Heart left ventricle (tissue), 16 donors: ENCODE results near the gene STUM. TPM values are rescaled to one million over a fixed set of nuclear protein-coding genes. Genes with fewer than 3 reads are reported as not detected.
"Not testable (repeated sequence)": the region's sequence is repeated elsewhere in the genome, so short reads cannot be mapped to it uniquely, and the experiment has no call there.

ENCODE experiments used
- ATAC-seq, 4 donors: fragments of 200-7000 bp; cut with Tn5 transposase; one replicate each; pipeline ENCODE4 v1.9.1; 2020 to 2022; ENCODE audit warnings: moderate library complexity in 4 of 4, mild to moderate bottlenecking in 3 of 4, moderate number of reproducible peaks in 1 of 4
- DNase-seq, 5 donors: peaks; one replicate each; pipeline ENCODE4 v3.0.0-alpha.2; 2020
- H3K27ac ChIP-seq, 12 donors: fragments of 200-600 bp; sonication (generic) in 4 of 12; one replicate each; pipeline versions ENCODE4 v1.5.0 to v1.8.0; 2016 to 2022; ENCODE audit warnings: mild to moderate bottlenecking in 2 of 12
- H3K27me3 ChIP-seq, 9 donors: fragments of 200-600 bp; sonication (generic) in 2 of 9; one replicate each; pipeline versions ENCODE4 v1.5.1 to v1.8.0; 2016 to 2022; ENCODE audit warnings: mild to moderate bottlenecking in 3 of 9
- H3K36me3 ChIP-seq, 9 donors: fragments of 200-600 bp; sonication (generic) in 2 of 9; one replicate each; pipeline versions ENCODE4 v1.5.0 to v1.8.0; 2018 to 2022; ENCODE audit warnings: mild to moderate bottlenecking in 2 of 9
- H3K4me1 ChIP-seq, 12 donors: fragments of 200-600 bp; sonication (generic) in 4 of 12; one replicate each; pipeline versions ENCODE4 v1.5.0 to v1.8.0; 2016 to 2022; ENCODE audit warnings: mild to moderate bottlenecking in 3 of 12
- H3K4me3 ChIP-seq, 12 donors: fragments of 200-600 bp; sonication (generic) in 4 of 12; one replicate each; pipeline versions ENCODE4 v1.5.0 to v1.8.0; 2017 to 2022; ENCODE audit warnings: mild to moderate bottlenecking in 9 of 12, moderate library complexity in 4 of 12
- H3K9me3 ChIP-seq, 12 donors: fragments of 200-600 bp; sonication (generic) in 4 of 12; one replicate each; pipeline versions ENCODE4 v1.5.0 to v1.8.0; 2016 to 2022; ENCODE audit warnings: mild to moderate bottlenecking in 1 of 12
- POLR2A ChIP-seq, 2 donors: fragments of 450-650 bp; IDR thresholded peaks; one replicate each; pipeline ENCODE4 v1.6.1; 2017; ENCODE audit warnings: antibody characterized with exemption in 2 of 2, mild to moderate bottlenecking in 2 of 2, moderate library complexity in 2 of 2
- WGBS, 4 donors: extraction: QIAGEN DNeasy Blood & Tissue Kit in 2 of 4; methylation state at CpG; one replicate each; pipeline versions ENCODE4 v1.1.5 to v1.1.7; 2013 to 2018; 5-methylcytosine and 5-hydroxymethylcytosine counted together
- intact Hi-C, 10 donors: fragments of 100-400 bp; cut with DNase I; formaldehyde crosslinking; loops; one replicate each; pipeline versions ENCODE4 v1.11.1 to v1.14.2; 2022
- polyA plus RNA-seq, 2 donors: library from polyadenylated mRNA; stranded (reverse); fragments of 200-250 nt; gene quantifications; one replicate each; pipeline ENCODE4 v1.2.3, GENCODE V29; 2013
- total RNA-seq, 9 donors: library from RNA; depleted of rRNA in 2 of 9; stranded (reverse); fragments of >200 nt in 2 of 9; fragmentation: NEBNext Ultra II Directional in 3 of 9; extraction: Animal tissue kit (Norgen Biotek cat#: 25700) in 3 of 9; gene quantifications; one replicate each; pipeline versions ENCODE4 v1.1.0 to v1.2.4, GENCODE V29; 2016 to 2023
- TF ChIP-seq, protein P1 (sequence below), 12 donors: fragments of 200-600 bp; sonication (generic) in 4 of 12; IDR thresholded peaks; one replicate each; pipeline versions ENCODE4 v1.5.0 to v1.8.0; 2018 to 2022; ENCODE audit warnings: antibody characterized with exemption in 12 of 12, mild to moderate bottlenecking in 5 of 12
- donor health status: ischemic (EF 13 %, LVEDD 7.1; RV severe dilation, severe dysfunction).
- donor health status: healthy with polysubstance abuse.
- donor health status: DM: no; HTN: yes; CAD: no.
- donor health status: DM: no; HTN: no; CAD: no.
- donor health status: ischemic (EF 25% LVEDD 6.9; RV normal size, moderate dysfunction).
- donor health status: ischemic (EF 25% LVEDD 5.7; RV mildly dilated, moderate dysfunction).
- donor health status: healthy.
- donor health status: DM: yes; HTN: yes; CAD: no.
- donor health status: ischemic (EF 35%, LVEDD 5.7; RV mildly dilated, moderate dysfunction).
- donor health status: nonischemic (EF 11% LVEDD 7.7; RV severe dilation, severe dysfunction).
- donor health status: DM: yes; HTN: yes; CAD: no.
- donor health status: PGD.
- donor health status: ischemic (EF 29% LVEDD 5.4; RV normal size, mild dysfunction).
- donor health status: nonischemic (EF 23%, LVEDD 6.1; RV moderate dilation, normal function).

The STUM gene
- total and polyA plus RNA-seq, 11 donors = 0.39 to 1.7 (median 0.97) TPM

- intact Hi-C loops = loop anchor here in 7 of 10 donors (5.0 to 10.0 kb wide), 7 partner anchors 39 to 806 kb away; partner anchors contain the start of gene ITPKB (in 3 of the 7)
- Histone ChIP-seq H3K9me3 (no peaks in the 10 kb centered on the region), H3K4me3 (no peak overlapping the region), H3K4me1 (peaks cover 0 to 50% (median 23%) of the 10 kb centered on the region in 12 donors), H3K27me3 (no peaks in the 10 kb centered on the region), H3K36me3 (peaks cover 0 to 82% (median 46%) of the 10 kb centered on the region in 9 donors), H3K27ac (peak overlapping the region in 9 of 12 donors; percentile 23 to 81 (median 56))
- WGBS, 4 donors = 78 to 86% (median 83%) methylated on average over 14 to 16 of the region's 16 CpGs
- peak in 1 of 5 donors; percentile 33 for DNase-seq
- TF ChIP-seq, protein P1, sequence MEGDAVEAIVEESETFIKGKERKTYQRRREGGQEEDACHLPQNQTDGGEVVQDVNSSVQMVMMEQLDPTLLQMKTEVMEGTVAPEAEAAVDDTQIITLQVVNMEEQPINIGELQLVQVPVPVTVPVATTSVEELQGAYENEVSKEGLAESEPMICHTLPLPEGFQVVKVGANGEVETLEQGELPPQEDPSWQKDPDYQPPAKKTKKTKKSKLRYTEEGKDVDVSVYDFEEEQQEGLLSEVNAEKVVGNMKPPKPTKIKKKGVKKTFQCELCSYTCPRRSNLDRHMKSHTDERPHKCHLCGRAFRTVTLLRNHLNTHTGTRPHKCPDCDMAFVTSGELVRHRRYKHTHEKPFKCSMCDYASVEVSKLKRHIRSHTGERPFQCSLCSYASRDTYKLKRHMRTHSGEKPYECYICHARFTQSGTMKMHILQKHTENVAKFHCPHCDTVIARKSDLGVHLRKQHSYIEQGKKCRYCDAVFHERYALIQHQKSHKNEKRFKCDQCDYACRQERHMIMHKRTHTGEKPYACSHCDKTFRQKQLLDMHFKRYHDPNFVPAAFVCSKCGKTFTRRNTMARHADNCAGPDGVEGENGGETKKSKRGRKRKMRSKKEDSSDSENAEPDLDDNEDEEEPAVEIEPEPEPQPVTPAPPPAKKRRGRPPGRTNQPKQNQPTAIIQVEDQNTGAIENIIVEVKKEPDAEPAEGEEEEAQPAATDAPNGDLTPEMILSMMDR (IDR thresholded peaks at IDR 0.05) = no peak
- TF ChIP-seq POLR2A (IDR thresholded peaks at IDR 0.05) = no peak
- ATAC-seq = peak in 1 of 4 donors; percentile 10
These were observed 90.0 kb downstream of the STUM start for GRCh38 chr1:226638608-226639007.

DNA sequence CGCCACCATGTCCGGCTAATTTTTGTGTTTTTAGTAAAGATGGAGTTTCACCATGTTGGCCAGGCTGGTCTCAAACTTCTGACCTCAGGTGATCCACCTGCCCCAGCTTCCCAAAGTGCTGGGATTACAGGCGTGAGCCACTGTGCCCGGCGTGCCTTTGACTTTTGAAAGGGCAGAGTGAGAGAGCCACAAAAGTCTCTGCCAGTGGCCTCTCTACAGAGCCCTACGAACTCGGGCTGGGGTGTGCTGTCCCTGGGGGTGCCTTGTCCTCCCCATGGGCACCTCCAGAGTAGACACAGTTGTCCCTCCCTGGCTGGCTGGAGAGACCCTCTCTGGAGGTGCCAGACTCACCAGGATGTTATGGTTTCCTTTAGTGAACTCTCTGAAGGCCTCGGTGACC is 90.6 kb downstream of the STUM start:
- ATAC-seq, H3K27me3 ChIP-seq, H3K9me3 ChIP-seq, H3K4me3 ChIP-seq: not testable (repeated sequence)
- DNase-seq = peak in 1 of 5 donors; percentile 39
- intact Hi-C loops = loop anchor here in 7 of 10 donors (5.0 to 10.0 kb wide), 7 partner anchors 38 to 806 kb away; partner anchors contain the start of gene ITPKB (in 3 of the 7)
- peak overlapping the region in 1 of 12 donors; percentile 81 for H3K27ac ChIP-seq
- WGBS, 4 donors = 90 to 97% (median 94%) methylated on average over 7 to 8 of the region's 8 CpGs
- H3K36me3 ChIP-seq = peaks cover 0 to 82% (median 46%) of the 10 kb centered on the region in 9 donors
- peaks cover 0 to 50% (median 19%) of the 10 kb centered on the region in 12 donors for H3K4me1 ChIP-seq

GRCh38 chr1:226639631-226640061 is 91.1 kb downstream of the STUM start:
- peaks cover 0 to 50% (median 19%) of the 10 kb centered on the region in 12 donors for H3K4me1 ChIP-seq
- TF ChIP-seq, protein P1 (IDR thresholded peaks at IDR 0.05) = no peak
- intact Hi-C loops = loop anchor here in 8 of 10 donors (5.0 to 10.0 kb wide), 8 partner anchors 38 to 805 kb away; partner anchors contain the start of gene ITPKB (in 4 of the 8)
- 92 to 94% (median 92%) methylated on average over 18 of the region's 18 CpGs for WGBS, 4 donors
- ATAC-seq (no peak), DNase-seq (peak in 2 of 5 donors; percentile 20 to 49)
- H3K4me3 ChIP-seq = no peak overlapping the region
- peak overlapping the region in 1 of 12 donors; percentile 81 for H3K27ac ChIP-seq
- peaks cover 0 to 78% (median 43%) of the 10 kb centered on the region in 9 donors for H3K36me3 ChIP-seq
- no peaks in the 10 kb centered on the region for H3K27me3 ChIP-seq
- H3K9me3 ChIP-seq = no peaks in the 10 kb centered on the region

DNA sequence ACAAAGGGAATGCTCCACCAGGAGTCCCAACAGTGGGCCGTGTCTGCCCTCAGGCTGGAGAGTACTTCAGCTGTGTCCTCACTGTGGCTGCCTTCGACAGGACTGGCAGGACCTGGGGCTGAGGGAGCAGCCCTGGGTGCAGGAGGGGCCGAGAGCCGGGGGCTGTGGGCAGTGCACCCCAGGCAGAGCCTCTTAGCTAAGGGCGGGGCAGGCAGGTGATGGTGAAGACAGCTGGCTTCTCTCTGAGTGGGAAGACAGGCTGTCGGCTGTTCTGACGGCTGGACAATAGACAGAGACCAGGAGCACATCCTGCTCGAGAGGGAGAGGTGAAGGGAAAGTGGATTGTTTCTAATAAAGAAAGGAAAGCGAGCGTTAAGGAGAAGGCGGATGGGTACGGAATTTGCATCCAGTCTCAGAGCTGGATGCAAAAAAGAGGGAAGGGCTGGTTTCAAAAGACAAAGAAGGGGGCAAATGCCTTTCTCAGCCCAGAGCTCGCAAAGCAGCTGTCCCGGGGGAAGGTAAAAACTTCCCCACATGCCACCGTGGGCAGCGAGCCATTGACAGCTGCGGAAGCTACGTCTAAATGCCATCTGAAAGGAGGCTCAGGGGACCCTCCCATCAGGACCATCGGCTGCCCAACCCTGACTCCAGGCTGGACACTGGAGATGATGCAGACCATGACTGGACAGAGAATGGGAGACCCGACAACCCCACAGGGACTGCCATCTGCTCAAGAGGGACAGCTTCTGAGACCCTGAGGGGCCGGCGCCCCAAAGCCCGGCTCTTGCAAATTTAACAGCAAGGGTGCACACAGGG is 92.0 kb downstream of the STUM start:
- ATAC-seq (no peak), DNase-seq (peak in 3 of 5 donors; percentile 17 to 51 (median 28))
- 73 to 77% (median 75%) methylated on average over 21 to 23 of the region's 23 CpGs for WGBS, 4 donors
- Histone ChIP-seq H3K27me3 (no peaks in the 10 kb centered on the region), H3K9me3 (no peaks in the 10 kb centered on the region), H3K27ac (peak overlapping the region in 3 of 12 donors; percentile 2 to 81 (median 29)), H3K4me3 (no peak overlapping the region), H3K36me3 (peaks cover 0 to 79% (median 48%) of the 10 kb centered on the region in 9 donors), H3K4me1 (peaks cover 0 to 52% (median 26%) of the 10 kb centered on the region in 12 donors)
- intact Hi-C loops = loop anchor here in 1 of 10 donors (10.0 kb wide), 1 partner anchor 94 kb away; the partner anchor contains the start of gene ITPKB
- no peak for TF ChIP-seq POLR2A (IDR thresholded peaks at IDR 0.05)
- TF ChIP-seq, protein P1 (IDR thresholded peaks at IDR 0.05) = no peak
